C1 segment of cervical spinal cord (tissue), 14 donors: ENCODE results near the gene SAMD3.
"Not testable (repeated sequence)": the region's sequence is repeated elsewhere in the genome, so short reads cannot be mapped to it uniquely, and the experiment has no call there.

Experiments
- DNase-seq, 14 donors: peaks; one replicate each; lab custom pipeline; 2025; lab: John Stamatoyannopoulos, UW

Gene SAMD3

GRCh38 chr6:130176378-130176777, 46.4 kb downstream of the SAMD3 start:
- no peak for DNase-seq

GRCh38 chr6:130173377-130174004, 49.3 kb downstream of the SAMD3 start:
- not testable (repeated sequence) for DNase-seq

- DNase-seq: not testable (repeated sequence)
Measured at GRCh38 chr6:130170160-130170559, 52.6 kb downstream of the SAMD3 start.

- no peak for DNase-seq
Measured at GRCh38 chr6:130167655-130168054, 55.1 kb downstream of the SAMD3 start.

GRCh38 chr6:130164251-130164650, 58.5 kb downstream of the SAMD3 start:
- no peak for DNase-seq

GRCh38 chr6:130163266-130163665, 59.5 kb downstream of the SAMD3 start:
- no peak for DNase-seq

- no peak for DNase-seq
Measured at GRCh38 chr6:130162421-130162820, 60.3 kb downstream of the SAMD3 start.

- no peak for DNase-seq
Measured at GRCh38 chr6:130161683-130162404, 60.9 kb downstream of the SAMD3 start.

GRCh38 chr6:130159956-130160355, 62.8 kb downstream of the SAMD3 start:
- no peak for DNase-seq

- no peak for DNase-seq
Measured at GRCh38 chr6:130158548-130158947, 64.2 kb downstream of the SAMD3 start.

GRCh38 chr6:130158056-130158455, 64.7 kb downstream of the SAMD3 start:
- no peak for DNase-seq

GRCh38 chr6:130156908-130157307, 65.8 kb downstream of the SAMD3 start:
- DNase-seq: no peak

GRCh38 chr6:130152908-130153510, 69.7 kb downstream of the SAMD3 start:
- no peak for DNase-seq

- no peak for DNase-seq
Measured at GRCh38 chr6:130150906-130151305, 71.8 kb downstream of the SAMD3 start.

- not testable (repeated sequence) for DNase-seq
Measured at GRCh38 chr6:130149016-130149415, 73.7 kb downstream of the SAMD3 start.

- no peak for DNase-seq
Measured at GRCh38 chr6:130148181-130148580, 74.6 kb downstream of the SAMD3 start.

GRCh38 chr6:130147111-130147510, 75.6 kb downstream of the SAMD3 start:
- DNase-seq: no peak

- DNase-seq: no peak
Measured at GRCh38 chr6:130143709-130144108, 79.0 kb downstream of the SAMD3 start.

GRCh38 chr6:130140084-130140483, 82.7 kb downstream of the SAMD3 start:
- DNase-seq: no peak

- DNase-seq: no peak
Measured at GRCh38 chr6:130138909-130139242, 83.9 kb downstream of the SAMD3 start.

GRCh38 chr6:130138116-130138908, 84.4 kb downstream of the SAMD3 start:
- DNase-seq: no peak

GRCh38 chr6:130136798-130137197, 86.0 kb downstream of the SAMD3 start:
- no peak for DNase-seq
